NK-92 treated with Interleukin-12 subunit alpha and Interleukin-12 subunit beta, amount 100 ng/mL, for 24 hours (cell line): Measurements from ENCODE around the gene GAS6.
"Not testable (repeated sequence)": the region's sequence is repeated elsewhere in the genome, so short reads cannot be mapped to it uniquely, and the experiment has no call there.

Experiments used
- DNase-seq: peaks from one replicate; lab custom pipeline; 2025; lab: John Stamatoyannopoulos, UW

The GAS6 gene

GRCh38 chr13:113791226-113791625, 72.7 kb downstream of the GAS6 start:
- DNase-seq, result no peak

- DNase-seq, result not testable (repeated sequence)
These were observed 73.9 kb downstream of the GAS6 start for GRCh38 chr13:113789931-113790330.

DNA sequence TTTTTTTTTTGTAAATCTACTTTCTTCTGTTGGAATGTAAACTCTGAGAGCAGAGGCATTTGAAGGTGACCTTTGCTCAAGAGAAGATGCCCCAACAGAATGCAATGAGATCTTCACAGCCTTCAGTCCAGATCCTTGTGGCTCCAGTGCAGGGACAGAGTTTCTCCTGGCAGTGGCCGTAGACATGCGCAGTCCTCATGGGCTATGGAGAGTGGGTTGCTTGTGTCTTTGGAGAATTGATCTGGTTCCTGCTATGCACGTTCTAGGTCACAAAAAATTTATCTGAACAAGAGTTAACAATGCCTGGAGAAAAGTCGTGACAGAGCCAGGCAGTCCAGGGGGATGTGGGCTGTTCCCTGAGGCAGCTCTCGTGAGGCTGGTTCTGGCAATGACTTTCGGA, 74.7 kb downstream of the GAS6 start:
- no peak for DNase-seq

- DNase-seq, result no peak
These were observed 75.3 kb downstream of the GAS6 start for GRCh38 chr13:113788413-113789135.

- no peak for DNase-seq
These were observed 76.2 kb downstream of the GAS6 start for GRCh38 chr13:113787694-113788093.

- DNase-seq, result no peak
These were observed 77.5 kb downstream of the GAS6 start for GRCh38 chr13:113786262-113786841.

DNA sequence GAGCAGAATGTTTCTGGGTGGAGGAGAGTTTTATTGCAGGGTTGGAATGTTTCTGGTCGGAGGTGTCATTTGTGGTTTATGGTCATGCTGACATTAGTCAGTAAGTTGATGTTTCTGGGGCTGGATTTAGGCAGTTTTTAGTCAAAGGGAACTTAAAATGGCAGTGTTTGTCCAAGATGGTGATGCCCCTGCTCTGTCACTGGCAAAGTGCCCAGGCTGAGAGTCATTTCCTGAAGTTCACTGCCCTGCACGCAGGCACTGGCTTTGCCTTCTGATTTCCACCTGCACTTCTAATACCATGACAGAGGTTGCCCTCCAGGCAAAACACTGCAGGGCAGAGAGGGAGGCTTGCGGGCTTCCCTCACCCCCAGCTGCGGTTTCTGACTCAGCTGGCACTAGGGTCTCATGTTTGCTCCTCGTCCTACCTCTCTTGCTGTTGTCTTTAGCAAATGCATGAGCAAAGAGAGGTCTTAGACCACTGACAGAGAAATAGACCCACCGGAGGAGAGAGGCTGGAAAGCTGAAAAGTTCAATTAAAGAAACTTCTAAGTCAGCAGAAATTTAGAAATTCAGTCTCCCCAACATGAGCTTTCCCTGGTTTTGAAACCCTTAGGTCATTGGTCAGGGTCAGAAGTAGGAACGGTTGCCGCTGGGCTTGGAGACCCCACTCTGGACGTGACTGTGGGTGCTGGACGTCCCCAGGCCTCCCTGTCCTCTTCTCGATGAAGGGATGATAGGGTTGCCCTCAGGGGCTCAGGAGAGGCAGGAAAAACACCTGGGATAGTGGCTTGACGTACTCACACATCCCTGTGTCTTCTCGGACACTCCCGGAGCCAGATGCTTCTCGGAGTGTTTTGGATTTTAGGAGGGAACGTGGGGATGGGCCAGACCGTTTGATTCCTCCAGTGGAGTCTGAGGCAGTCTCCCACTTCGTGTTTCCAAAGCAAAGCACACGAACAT, 78.5 kb downstream of the GAS6 start:
- DNase-seq, result no peak

DNA sequence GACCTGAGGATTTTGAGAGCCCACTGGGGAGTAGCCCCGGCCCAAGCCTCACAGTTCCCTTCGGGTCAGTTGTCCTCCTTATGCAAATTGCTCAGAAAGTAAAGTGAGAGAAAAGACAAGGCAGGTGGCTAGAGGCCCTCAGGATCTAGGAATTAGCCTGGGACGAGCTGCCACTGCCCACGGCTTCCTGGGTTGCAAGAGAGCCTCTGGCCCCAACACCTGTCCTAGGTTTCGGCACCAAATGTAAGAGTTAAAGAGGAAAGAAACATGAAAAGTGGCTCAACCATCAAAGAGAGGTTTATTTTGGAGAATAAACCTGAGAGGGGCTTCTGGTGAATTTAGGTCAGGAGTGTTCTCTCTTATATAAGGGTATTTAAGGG, 79.2 kb downstream of the GAS6 start:
- no peak for DNase-seq

GRCh38 chr13:113783966-113784644, 79.8 kb downstream of the GAS6 start:
- DNase-seq, result no peak

DNA sequence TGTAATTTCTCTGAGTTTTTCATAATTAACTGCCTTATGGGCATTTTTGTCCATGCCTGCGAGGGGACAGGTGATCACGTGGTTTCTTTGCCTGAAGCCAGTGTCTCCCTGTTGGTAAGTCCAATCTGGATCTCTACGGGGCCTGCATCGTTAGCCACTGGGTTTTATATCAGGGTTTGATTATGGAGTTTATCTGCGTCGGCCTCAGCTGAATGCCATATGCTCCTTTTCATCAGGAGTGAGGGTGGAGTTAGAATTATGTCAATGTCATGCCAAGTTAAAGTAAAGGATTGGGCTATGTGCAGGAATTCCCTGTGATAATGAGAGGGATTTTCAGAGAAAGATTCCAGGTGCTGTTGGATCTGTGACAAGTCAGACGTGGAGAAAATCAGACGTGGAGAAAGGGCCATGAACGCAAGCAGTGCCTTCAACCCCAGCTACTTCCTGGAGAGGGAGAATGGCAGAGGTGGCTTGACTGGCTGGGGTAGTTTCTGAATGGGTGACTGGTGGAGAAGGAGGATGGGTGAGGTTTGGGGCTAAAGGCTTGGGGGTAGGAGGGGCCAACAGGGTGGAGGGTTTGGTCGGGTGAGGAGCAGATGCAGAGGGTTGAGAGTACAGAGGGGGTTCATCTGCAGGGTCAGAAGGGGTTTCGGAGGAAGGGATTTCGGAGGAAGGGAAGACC, 80.5 kb downstream of the GAS6 start:
- no peak for DNase-seq

GRCh38 chr13:113782472-113782871, 81.4 kb downstream of the GAS6 start:
- no peak for DNase-seq

GRCh38 chr13:113781571-113781970, 82.3 kb downstream of the GAS6 start:
- DNase-seq, result no peak

DNA sequence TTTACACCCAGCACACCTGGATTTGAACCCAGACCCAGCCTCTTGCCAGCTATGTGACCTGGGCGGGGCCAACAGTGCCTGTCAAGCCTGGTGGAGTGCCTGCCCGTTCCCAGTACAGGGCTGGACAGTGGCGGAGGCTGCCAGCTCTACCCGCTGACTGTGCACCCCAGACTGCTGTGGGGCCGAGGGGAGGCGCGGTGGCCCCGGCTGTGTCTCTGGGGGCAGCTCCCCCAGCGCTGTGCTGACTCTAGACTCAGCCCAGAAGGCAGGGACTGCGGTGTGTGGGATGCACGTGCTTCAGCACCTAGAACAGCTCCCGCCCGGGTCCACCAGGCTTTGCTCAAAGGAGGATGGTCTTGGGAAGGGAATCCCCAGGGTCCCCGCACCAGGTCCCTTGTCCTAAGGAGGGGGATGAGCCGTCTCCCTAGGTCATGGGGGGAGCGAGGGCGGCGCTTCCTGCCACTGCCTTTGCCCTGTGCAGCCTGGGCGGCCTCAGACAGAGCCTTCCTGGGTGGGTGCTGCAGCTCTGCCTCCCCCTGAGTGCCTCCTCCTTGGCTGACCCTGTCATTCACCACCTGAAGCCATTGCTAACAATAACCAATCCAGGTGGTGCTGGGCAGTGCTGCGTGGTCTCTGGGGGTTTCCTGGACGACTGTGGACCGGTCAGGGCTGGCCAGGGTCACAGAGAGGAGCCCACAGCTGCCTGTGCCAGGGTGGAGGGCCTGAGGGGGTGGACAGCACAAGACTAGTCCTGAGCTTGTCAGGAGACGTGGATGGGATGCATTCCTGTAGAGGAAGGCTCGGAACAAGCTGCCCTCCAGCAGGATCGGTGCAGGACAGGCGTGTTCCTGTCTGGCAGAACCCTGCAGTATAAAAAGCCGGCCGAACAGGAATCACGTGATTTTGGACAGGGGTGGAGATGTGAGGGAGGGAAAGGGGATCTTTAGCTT, 86.3 kb downstream of the GAS6 start:
- no peak for DNase-seq

- no peak for DNase-seq
These were observed 87.4 kb downstream of the GAS6 start for GRCh38 chr13:113776231-113777125.

DNA sequence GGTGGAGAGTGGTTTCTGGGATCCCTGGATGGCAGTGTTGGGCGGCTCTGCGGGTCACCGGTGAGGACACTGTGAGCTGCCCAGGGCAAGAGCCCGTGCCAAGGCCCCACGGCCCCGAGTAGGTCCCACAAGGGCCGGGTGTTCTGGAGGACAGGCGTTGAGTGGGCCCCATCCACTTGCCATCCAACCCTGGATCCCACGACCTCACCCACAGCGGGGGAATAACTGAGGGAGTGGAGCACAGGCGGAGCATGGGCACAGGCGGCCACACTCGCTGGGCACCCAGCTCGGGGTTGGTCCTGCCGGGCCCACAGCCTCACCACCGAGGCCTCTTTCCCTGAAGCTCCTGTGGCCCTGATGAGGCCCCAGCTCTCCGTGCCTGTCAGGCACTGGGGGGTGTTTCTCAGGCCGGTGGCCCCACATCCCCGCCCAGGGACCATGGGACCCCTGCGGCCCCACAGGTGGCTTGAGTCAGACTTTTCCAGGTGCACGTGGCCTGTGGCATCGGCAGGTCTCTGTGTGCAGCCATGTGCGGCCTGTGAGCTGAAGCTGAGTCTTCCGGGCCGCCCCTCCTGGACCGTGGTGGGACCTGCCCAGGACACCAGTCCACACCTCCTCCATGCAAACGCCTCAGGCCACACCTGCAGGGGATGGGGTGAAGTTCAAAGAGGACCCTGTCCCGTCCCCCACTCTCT, 88.3 kb downstream of the GAS6 start:
- no peak for DNase-seq

- DNase-seq, result no peak
These were observed 89.4 kb downstream of the GAS6 start for GRCh38 chr13:113774177-113775107.

DNA sequence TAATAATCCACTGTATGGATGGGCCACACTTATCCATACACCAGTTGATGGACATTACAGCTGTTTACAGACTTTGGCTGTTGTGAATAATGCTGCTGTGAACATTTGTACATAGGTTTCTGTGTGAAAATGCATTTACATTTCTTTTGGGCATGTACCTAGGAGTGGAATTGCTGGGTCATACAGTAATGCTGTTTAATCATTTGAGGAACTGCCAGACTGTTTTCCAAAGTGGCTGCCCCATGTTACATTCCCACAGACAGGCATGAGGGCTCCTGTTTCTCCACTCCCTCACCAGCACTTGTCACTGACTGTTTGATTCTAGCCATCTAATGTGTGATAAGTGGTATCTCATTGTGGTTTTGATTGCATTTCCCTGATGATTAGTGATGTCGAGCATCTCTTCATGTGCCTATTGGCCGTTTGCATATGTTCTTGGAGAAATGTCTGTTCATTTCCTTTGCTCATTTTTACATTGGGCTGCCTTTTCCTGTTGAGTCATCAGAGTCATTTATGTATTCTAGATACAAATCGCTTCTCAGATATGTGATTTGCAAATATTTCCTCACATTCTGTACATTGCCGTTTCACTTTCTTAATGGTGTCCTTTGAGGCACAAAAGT, 92.1 kb downstream of the GAS6 start:
- DNase-seq, result no peak
